ENCODE data around the gene PIP5KL1.

Gene PIP5KL1

GRCh38 chr9:127931092-127931881 is 710 bp upstream of the PIP5KL1 start:
- no peak for DNase-seq (ENCODE audit: low spot score)

GRCh38 chr9:127929625-127929979 is 975 bp downstream of the PIP5KL1 start:
- no peak for DNase-seq (ENCODE audit: low spot score)

GRCh38 chr9:127928676-127929624 is 1.6 kb downstream of the PIP5KL1 start:
- no peak for DNase-seq (ENCODE audit: low spot score)

DNA sequence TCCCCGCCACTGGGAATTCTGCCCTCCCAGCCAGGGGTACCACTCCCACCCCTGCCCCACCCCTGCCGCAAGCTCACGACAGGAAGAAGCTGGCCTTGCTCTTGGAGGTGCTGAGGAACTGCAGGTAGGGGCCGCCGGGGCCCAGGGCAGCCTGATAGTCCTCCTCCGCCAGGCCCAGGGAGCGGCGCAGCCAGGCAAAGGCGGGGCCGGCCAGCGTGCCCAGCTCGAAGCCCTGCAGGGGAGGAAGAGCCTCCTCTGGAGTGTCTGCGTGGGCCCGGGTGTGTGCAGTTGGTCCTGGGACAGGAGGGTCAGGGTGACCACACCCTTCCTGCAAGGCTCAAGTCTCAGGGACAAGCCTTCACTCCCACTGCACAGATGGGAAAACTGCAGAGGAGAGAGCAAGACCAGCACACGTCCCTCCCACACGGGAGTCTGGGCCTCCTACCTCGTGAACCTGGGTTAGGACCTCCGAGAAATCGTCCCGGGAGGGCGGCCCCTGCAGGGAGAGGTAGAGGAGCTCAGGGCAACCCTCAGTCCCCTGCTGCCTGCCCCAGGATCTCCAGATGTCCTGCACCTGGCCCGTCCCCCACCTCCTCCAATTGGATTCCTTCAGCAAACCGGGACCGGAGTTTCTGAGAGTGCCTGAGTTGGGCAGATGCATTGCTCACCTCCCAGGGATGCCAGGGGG is 2.4 kb downstream of the PIP5KL1 start:
- no peak for DNase-seq (ENCODE audit: low spot score)

DNA sequence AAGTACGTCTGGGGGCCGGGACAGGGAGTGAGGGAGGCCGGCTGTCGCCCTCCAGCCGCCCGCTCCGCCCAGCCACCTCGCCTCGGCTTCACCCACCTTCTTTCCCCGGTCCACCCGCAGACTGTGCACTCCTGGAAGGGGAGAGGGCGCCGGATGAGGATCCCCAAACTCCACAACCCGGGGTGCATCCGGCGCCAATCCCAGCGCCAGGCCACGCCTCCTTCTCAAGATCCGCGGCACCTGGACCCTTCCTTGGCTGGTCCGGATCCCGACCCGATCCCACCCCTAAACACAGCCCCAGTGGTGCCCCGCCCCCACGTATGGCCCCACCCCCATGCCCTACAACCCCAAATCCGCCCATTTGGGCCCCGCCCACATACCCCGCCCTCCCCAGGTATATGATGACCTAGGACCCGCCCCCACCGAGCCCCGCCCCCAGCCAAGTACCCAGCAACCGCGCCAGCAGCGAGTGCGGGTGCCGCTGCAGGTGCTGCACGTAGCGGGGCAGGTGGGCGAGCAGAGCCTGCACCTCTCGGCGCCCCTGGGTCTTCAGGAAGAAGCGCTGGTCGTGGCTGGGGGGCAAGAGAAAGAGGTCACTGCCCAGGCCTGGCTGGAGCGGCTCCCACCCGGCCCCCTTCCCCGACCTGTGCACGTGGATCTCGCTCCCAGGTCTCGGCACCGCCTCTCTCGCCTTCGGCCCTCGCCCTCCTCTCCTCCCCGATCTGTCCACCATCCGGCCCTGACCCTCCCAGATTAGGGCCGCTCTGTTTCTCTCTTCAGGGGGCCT is 3.2 kb downstream of the PIP5KL1 start:
- no peak for DNase-seq (ENCODE audit: low spot score)

DNA sequence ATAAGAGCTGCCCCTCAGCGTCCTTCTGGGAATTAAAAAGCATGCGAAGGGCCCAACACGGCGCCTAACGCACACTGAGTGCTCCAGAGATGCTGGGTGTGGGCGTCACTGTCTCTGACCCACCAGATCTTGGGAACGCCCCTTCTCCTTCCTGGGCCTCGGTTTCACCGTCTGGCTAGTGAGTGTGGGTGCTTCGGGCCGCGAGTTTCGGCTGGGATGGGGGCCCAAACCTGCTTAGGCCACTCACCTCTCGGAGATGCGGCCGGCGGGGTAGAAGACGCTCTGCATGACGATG is 3.7 kb downstream of the PIP5KL1 start:
- DNase-seq (ENCODE audit: low spot score), result no peak

DNA sequence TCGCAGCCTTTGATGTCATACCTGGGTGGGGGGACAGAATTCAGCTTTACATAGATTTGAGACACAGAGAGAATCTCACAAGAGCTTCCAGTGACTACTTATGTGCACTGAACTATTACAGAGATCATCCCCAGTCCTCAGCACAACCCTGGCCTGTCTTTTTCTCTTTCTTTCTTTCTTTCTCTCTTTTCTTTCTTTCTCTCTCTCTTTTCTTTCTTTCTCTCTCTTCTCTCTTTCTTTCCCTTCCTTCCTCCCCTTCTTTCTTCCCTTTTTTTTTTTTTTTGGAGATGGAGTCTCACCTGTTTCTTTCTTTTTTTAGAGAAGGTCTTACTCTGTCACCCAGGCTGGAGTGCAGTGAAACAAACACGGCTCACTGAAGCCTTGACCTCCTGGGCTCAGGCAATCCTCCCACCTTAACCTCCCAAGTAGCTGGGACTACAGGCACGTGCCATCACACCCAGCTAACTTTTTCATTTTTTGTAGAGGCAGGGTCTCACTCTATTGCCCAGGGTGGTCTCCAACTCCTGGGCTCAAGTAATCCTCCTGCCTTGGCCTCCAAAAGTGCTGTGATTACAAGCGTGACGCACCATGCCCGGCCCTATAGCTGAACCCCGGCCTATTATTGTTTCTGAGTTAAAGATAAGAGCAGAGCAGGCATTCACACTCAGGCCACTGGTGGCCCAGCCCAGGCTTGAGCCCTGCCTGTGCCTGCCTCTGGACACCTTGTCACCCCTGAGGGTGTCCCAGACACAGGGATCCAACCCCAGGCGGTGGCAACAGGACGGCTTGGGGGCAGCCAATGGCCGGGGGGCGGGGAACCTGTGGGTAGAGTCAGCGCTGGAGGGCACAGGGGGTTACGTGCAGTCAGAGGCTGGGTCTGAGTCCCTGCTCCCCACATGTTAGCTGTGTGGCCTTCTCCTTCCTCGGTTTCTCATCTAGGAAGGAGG is 4.3 kb downstream of the PIP5KL1 start:
- DNase-seq (ENCODE audit: low spot score), result no peak

DNA sequence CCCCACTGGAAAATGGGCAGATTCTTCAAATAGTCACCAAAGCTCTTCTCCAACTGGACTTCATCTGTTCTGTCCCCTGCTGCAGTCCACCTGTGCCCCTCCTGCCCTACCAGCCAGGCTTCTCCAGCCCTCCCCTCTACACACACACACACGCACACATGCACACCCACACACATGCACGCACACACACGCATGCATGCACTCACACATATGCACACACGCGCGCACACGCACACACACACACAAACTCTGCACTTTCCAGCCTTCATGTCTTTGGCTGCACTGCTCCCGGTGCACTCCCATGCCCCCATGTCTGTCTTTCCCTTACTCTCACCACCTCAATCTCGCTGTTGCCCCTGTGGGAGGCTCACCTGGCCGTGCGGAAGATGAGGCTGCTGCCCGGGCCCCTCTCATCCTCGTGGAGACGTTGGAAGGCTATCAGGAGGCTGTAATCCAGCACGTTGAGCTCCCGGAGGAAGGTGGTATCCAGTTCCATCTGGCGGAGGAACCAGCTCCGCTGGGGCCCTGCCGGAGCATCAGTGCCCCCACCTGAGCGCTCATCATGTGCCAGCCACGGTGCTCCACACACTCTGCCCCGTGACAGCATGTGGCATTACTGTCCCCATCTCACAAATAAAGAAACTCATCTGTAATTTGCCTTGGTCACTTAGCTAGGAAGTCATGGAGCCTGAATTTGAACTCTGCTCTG is 5.7 kb downstream of the PIP5KL1 start:
- no peak for DNase-seq (ENCODE audit: low spot score)

- DNase-seq (ENCODE audit: low spot score), result no peak
These were observed 6.8 kb downstream of the PIP5KL1 start for GRCh38 chr9:127923771-127924170.

DNA sequence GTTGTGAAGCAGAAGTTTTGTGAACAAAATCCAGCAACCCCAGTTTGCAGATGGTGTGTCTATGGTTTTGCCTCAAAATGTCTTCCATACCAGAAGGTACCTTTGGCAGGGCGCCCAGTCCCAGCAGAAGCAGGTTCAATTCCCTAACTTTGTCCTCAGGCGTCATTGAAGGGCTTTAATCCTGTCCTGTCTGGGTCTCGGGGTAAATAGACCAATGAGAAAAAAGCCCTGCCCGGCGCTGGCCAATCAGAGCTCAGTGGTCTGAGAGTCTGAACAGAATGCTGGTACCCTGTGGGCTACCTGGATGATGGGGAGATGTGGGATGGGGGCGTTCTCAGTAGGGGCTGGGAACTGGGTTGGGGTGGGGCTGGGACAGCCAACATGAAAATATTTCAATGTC is 7.5 kb downstream of the PIP5KL1 start:
- no peak for DNase-seq (ENCODE audit: low spot score)

GRCh38 chr9:127921557-127922120 is 8.9 kb downstream of the PIP5KL1 start:
- DNase-seq (ENCODE audit: low spot score), result peak; percentile 76

DNA sequence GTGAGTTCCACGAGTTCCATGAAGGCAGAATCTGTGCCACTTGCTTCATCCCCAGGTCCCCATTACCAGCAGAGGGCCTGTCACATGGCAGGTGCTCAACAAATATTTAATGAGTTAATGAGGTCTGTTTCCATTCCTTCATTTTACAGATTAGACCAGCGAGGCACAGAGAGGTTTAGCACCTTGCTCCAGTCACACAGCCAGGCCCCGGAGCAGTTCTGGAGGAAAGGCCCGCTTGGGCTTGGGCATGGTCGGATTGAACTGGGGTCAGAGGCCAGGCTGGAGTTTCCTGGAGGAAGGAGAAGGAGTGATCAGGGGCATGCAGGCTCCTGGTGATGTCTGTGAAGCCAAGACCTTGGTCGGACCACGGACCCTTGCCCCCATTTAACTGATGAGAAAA is 9.8 kb downstream of the PIP5KL1 start:
- no peak for DNase-seq (ENCODE audit: low spot score)

GRCh38 chr9:127919253-127919815 is 11.2 kb downstream of the PIP5KL1 start:
- DNase-seq (ENCODE audit: low spot score), result peak; percentile 86

DNA sequence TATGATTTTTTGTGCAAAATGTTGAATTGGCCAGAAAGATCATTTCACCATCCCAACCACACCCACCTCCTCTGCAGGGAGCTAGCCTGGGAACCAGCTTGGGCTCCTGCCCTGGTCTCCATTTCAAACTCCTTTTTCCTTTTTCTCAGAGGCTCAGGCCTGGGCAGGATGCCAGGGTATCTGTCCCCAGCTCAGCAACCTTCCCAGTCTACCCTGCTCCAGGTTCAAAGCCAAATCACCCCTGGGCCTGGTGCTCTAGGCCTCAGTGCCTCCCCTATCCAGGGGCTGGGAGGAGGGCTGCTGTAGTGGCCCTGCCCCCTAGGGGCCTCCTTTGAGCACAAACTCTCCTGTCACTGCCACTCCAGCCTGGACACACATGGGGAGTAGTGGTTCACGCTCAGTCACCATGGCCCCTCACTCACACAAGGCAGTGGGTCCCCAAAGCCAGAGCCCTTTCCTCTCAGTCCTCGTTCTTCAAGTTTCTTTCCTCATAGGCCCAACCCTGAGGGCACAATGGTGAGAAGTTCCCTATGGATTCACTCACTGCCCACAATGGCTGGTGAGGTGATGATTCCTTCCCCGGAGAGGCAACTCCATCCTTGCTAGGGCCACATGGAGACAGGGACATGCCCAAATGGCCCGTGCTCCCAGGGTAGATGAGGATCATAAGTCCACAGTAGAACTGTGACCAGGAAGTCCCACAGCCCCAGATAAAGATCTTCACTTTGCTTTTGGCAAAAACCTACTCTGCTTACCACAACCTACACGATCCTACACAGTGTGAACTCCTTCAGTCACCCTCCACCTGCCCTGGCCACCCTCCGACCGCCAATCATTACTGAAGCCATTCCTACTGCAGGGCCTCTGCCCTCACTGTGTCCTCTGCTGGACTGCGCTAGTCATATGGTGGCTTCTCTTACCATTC is 12.1 kb downstream of the PIP5KL1 start:
- DNase-seq (ENCODE audit: low spot score), result no peak

DNA sequence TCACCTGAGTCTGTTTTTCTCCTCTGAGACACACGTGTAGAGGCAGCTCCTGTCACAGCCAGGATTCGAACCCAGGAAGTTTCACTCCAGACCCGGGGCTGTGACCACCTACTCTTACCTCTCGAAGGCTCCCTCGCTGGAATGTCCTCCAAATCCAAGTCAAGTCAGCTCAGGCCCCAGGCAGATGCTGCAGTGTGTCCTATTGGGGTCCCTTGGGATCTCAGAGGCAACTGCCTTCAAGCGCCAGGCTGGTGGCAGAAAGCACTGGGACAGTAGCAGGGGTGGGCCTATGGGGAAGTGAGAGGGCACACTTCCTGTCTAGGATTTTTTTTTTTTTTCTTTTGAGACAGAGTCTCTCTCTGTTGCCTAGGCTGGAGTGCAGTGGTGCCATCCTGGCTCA is 13.0 kb downstream of the PIP5KL1 start:
- DNase-seq (ENCODE audit: low spot score), result no peak

DNA sequence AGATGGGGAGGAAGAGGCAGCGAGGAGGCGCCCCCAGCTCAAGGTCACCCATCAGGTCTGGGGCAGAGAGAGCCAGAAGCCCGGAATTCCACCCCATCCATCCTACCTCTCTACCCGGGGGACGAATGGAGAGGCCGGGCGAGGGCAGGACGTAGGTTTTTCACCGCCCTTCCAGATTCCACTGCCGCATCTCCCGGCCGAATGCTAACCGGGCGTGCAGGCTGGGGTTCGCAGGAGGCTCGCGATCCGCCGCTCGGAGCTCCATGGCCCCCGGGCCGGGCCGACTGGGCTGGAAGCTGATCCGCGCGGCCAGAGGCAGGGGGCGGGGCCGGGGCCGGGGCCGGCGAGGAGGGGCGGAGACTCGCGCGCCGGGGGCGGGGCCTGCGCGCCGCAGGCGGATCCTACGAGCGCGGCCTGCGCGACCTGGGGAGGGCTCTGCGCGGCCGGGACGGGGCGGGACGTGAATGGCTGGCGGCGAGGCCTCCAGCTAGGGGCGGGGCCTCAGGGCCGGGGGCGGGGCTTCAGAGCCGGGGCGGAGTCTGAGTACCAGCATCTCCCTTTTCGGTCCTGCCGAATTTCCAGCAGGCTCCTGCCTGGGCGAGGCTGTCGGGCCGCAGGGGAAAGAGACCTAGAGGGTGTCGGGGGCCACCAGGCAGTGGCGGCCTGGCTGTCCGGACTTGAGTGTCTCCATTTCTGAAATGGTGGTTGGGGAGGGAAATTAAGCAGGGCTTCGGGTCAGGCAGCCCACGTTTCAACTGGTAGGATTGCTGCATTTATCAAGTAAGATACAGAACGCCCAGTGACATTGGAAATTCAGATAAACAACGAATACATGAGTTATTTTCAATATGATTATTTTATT is 13.6 kb downstream of the PIP5KL1 start, which contains the start of gene ST6GALNAC4:
Gene ST6GALNAC4, minus strand, starts transcription at position 322 of the 862 bp plus-strand sequence. CDS start 622 bp downstream, outside the sequence.
- peak; percentile 97 for DNase-seq (ENCODE audit: low spot score)

Measured in COLO829 (cell line).